Measurements from ENCODE around the gene FTH1. TPM values are rescaled to one million over a fixed set of nuclear protein-coding genes. Genes with fewer than 3 reads are reported as not detected.

FTH1 gene
- total RNA-seq, 4 donors from 2014 or later: 3,399 to 5,471 (median 4,336) TPM

GRCh38 chr11:61963016-61963281, 4.5 kb downstream of the FTH1 start:
- peaks cover 4 to 53% (median 26%) of the 10 kb centered on the region in 4 donors for H3K4me1 ChIP-seq
- peak in 2 of 3 donors; percentile 57 to 70 for DNase-seq
- H3K27ac ChIP-seq: peak overlapping the region; percentile 75 to 100 (median 100)
- no peak overlapping the region for H3K4me3 ChIP-seq
- TF ChIP-seq POLR2A (IDR thresholded peaks at IDR 0.05) (peak in 1 of 2 donors; percentile 43), CTCF (IDR thresholded peaks at IDR 0.05) (no peak)
- no peaks in the 10 kb centered on the region for H3K9me3 ChIP-seq
- peaks cover 0 to 25% (median 0%) of the 10 kb centered on the region in 3 donors for H3K36me3 ChIP-seq
- no peaks in the 10 kb centered on the region for H3K27me3 ChIP-seq

- Histone ChIP-seq H3K27ac (peak overlapping the region; percentile 75 to 100 (median 100)), H3K36me3 (peaks cover 0 to 25% (median 0%) of the 10 kb centered on the region in 3 donors), H3K4me1 (peaks cover 4 to 53% (median 26%) of the 10 kb centered on the region in 4 donors), H3K4me3 (no peak overlapping the region), H3K27me3 (no peaks in the 10 kb centered on the region), H3K9me3 (no peaks in the 10 kb centered on the region)
- TF ChIP-seq POLR2A (IDR thresholded peaks at IDR 0.05) (peak in 1 of 2 donors; percentile 5), CTCF (IDR thresholded peaks at IDR 0.05) (no peak)
- DNase-seq: peak in 1 of 3 donors; percentile 45
These were observed 5.0 kb downstream of the FTH1 start for GRCh38 chr11:61962213-61963015.

GRCh38 chr11:61961570-61962212, 5.7 kb downstream of the FTH1 start:
- Histone ChIP-seq H3K4me3 (no peak overlapping the region), H3K36me3 (peaks cover 0 to 25% (median 0%) of the 10 kb centered on the region in 3 donors), H3K27me3 (no peaks in the 10 kb centered on the region), H3K4me1 (peaks cover 4 to 53% (median 26%) of the 10 kb centered on the region in 4 donors), H3K9me3 (no peaks in the 10 kb centered on the region), H3K27ac (peak overlapping the region; percentile 75 to 100 (median 100))
- TF ChIP-seq POLR2A (IDR thresholded peaks at IDR 0.05) (no peak), CTCF (IDR thresholded peaks at IDR 0.05) (no peak)
- peak in 2 of 3 donors; percentile 81 to 86 for DNase-seq

GRCh38 chr11:61960532-61960931, 6.9 kb downstream of the FTH1 start:
- peak in 2 of 3 donors; percentile 33 to 41 for DNase-seq
- no peak for TF ChIP-seq CTCF (IDR thresholded peaks at IDR 0.05)
- no peak for TF ChIP-seq POLR2A (IDR thresholded peaks at IDR 0.05)
- H3K9me3 ChIP-seq: no peaks in the 10 kb centered on the region
- peaks cover 0 to 23% (median 0%) of the 10 kb centered on the region in 3 donors for H3K36me3 ChIP-seq
- H3K27me3 ChIP-seq: no peaks in the 10 kb centered on the region
- no peak overlapping the region for H3K4me3 ChIP-seq
- H3K27ac ChIP-seq: peak overlapping the region; percentile 42 to 100 (median 88)
- peaks cover 7 to 60% (median 27%) of the 10 kb centered on the region in 4 donors for H3K4me1 ChIP-seq

GRCh38 chr11:61959678-61960077, 7.8 kb downstream of the FTH1 start:
- peaks cover 0 to 15% (median 0%) of the 10 kb centered on the region in 3 donors for H3K36me3 ChIP-seq
- H3K27ac ChIP-seq: peak overlapping the region in 1 of 4 donors; percentile 75
- TF ChIP-seq CTCF (IDR thresholded peaks at IDR 0.05): no peak
- no peak for TF ChIP-seq POLR2A (IDR thresholded peaks at IDR 0.05)
- peaks cover 13 to 64% (median 29%) of the 10 kb centered on the region in 4 donors for H3K4me1 ChIP-seq
- no peaks in the 10 kb centered on the region for H3K27me3 ChIP-seq
- peak in 1 of 3 donors; percentile 46 for DNase-seq
- H3K4me3 ChIP-seq: no peak overlapping the region
- no peaks in the 10 kb centered on the region for H3K9me3 ChIP-seq

Measured in Peyer's patch (tissue), 4 donors.